ENCODE results near the gene ANKS1B.
A peak's percentile ranks its signal among the peaks of the same experiment; 100 is the strongest.

ANKS1B gene

DNA sequence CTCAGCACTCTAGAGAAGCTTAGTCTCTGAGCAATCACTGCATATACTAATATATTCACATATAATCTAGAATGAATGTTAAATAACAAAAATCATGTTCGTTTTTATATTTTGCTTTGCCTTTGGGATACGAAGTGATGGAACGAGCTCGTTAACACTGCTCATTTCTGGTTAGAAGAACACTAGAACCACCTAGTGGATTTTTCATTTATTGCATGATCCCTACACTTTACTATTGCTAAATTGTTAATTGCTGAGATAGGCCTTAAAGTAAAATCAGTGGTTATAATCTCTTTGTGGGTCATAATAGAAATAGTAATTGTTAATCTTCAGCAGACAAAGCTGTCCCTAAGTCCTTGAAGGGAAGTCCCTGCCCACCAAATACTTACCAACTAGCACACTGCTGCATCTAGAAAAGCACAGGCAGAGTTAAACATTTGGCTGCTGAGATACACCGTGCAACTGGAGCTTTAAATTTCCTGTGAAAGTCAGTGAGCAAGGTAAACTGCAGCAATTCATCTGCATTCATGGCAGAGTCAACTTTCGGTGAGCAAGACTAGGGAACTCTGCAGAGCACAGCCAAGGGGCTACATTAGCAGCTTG lies 985.9 kb downstream of the ANKS1B start:
- Histone ChIP-seq H3K79me2 (ENCODE audit: insufficient read depth, low read depth) (no peaks in the 10 kb centered on the region), H3K4me3 (IDR thresholded peaks at IDR 0.05; ENCODE audit: insufficient read depth, low read depth, low read length) (no peak overlapping the region), H3K36me3 (ENCODE audit: insufficient read depth) (no peaks in the 10 kb centered on the region), H3K27me3 (ENCODE audit: insufficient read depth, low read depth) (no peaks in the 10 kb centered on the region), H3K27ac (no peak overlapping the region), H3K9ac (no peak overlapping the region), H3K4me1 (ENCODE audit: low read depth, poor library complexity, severe bottlenecking) (no peaks in the 10 kb centered on the region), H2AFZ (ENCODE audit: low read depth) (no peak overlapping the region), H3K4me2 (no peak overlapping the region), H4K20me1 (ENCODE audit: insufficient read depth) (no peaks in the 10 kb centered on the region)
- TF ChIP-seq, protein P1, sequence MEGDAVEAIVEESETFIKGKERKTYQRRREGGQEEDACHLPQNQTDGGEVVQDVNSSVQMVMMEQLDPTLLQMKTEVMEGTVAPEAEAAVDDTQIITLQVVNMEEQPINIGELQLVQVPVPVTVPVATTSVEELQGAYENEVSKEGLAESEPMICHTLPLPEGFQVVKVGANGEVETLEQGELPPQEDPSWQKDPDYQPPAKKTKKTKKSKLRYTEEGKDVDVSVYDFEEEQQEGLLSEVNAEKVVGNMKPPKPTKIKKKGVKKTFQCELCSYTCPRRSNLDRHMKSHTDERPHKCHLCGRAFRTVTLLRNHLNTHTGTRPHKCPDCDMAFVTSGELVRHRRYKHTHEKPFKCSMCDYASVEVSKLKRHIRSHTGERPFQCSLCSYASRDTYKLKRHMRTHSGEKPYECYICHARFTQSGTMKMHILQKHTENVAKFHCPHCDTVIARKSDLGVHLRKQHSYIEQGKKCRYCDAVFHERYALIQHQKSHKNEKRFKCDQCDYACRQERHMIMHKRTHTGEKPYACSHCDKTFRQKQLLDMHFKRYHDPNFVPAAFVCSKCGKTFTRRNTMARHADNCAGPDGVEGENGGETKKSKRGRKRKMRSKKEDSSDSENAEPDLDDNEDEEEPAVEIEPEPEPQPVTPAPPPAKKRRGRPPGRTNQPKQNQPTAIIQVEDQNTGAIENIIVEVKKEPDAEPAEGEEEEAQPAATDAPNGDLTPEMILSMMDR (conservative IDR thresholded peaks at IDR 0.05; ENCODE audit: low read depth, low read length) = peak; percentile 75

DNA sequence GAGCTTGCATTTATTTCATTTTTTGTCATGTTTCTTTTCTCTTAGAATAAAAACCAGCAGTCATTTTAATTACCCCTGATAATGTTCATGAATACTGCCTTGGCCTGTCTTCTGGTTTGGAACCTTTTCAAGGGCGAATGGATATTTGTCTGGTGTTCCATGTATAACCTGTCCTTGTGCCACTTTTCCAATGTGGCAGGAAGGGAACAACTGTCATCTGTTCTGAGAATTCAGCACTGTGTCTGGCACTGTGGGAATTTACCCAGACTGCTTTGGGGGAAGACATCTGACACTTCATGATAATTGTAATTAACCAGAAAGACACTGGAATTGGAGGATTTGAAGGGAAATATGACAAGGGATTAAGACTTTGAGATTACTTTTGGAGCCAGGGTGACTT lies 986.8 kb downstream of the ANKS1B start:
- Histone ChIP-seq H4K20me1 (ENCODE audit: insufficient read depth) (no peaks in the 10 kb centered on the region), H3K27me3 (ENCODE audit: insufficient read depth, low read depth) (no peaks in the 10 kb centered on the region), H3K36me3 (ENCODE audit: insufficient read depth) (no peaks in the 10 kb centered on the region), H3K9ac (no peak overlapping the region), H3K4me3 (IDR thresholded peaks at IDR 0.05; ENCODE audit: insufficient read depth, low read depth, low read length) (no peak overlapping the region), H3K79me2 (ENCODE audit: insufficient read depth, low read depth) (no peaks in the 10 kb centered on the region), H3K4me2 (no peak overlapping the region), H3K4me1 (ENCODE audit: low read depth, poor library complexity, severe bottlenecking) (no peaks in the 10 kb centered on the region), H3K27ac (no peak overlapping the region), H2AFZ (ENCODE audit: low read depth) (no peak overlapping the region)
- TF ChIP-seq, protein P1 (conservative IDR thresholded peaks at IDR 0.05; ENCODE audit: low read depth, low read length) = no peak

DNA sequence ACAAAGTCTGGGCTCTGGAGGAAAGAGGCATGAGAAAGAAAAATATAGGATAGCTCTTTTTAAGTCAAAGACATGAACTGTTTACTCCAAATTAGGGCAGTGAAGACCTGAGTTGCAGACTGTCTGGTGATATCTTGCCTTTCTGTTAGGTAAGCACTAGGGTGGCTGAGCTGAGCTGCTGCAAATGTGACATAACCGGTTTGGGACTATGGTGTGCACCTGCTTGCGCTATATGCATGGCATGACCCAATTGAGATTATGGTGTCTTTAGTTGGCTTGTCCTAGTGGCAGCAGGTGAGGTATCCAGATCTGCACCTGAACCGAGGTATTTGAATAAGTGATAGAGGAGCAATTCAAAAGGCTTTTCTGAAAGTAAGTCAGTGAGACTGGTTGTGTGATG lies 994.1 kb downstream of the ANKS1B start:
- no peak overlapping the region for H2AFZ ChIP-seq (ENCODE audit: low read depth)
- no peaks in the 10 kb centered on the region for H3K4me1 ChIP-seq (ENCODE audit: low read depth, poor library complexity, severe bottlenecking)
- no peak overlapping the region for H3K4me3 ChIP-seq (IDR thresholded peaks at IDR 0.05; ENCODE audit: insufficient read depth, low read depth, low read length)
- no peaks in the 10 kb centered on the region for H3K36me3 ChIP-seq (ENCODE audit: insufficient read depth)
- H4K20me1 ChIP-seq (ENCODE audit: insufficient read depth) = no peaks in the 10 kb centered on the region
- H3K27ac ChIP-seq = no peak overlapping the region
- no peak overlapping the region for H3K4me2 ChIP-seq
- TF ChIP-seq, protein P1 (conservative IDR thresholded peaks at IDR 0.05; ENCODE audit: low read depth, low read length) = no peak
- no peaks in the 10 kb centered on the region for H3K27me3 ChIP-seq (ENCODE audit: insufficient read depth, low read depth)
- H3K9ac ChIP-seq = no peak overlapping the region
- H3K79me2 ChIP-seq (ENCODE audit: insufficient read depth, low read depth) = no peaks in the 10 kb centered on the region

DNA sequence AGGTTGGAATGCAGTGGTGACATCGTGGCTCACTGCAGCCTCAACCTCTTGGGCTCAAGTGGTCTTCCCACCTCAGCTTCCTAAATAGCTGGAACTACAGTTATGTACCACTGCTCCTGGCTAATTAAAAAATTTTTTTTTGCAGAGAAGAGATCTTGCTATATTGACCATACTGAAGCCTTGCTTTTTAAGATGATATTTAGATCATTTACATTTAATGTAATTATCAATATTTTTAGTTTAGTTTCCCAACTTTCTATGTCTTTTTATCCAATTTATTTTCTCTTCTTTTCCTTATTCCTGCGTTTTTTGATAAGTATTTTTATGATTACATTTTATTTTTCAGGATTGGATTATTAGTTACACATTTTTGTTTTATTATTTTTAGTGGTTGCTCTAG lies 999.6 kb downstream of the ANKS1B start:
- no peak overlapping the region for H3K4me3 ChIP-seq (IDR thresholded peaks at IDR 0.05; ENCODE audit: insufficient read depth, low read depth, low read length)
- peaks cover 18% of the 10 kb centered on the region for H3K4me1 ChIP-seq (ENCODE audit: low read depth, poor library complexity, severe bottlenecking)
- H3K4me2 ChIP-seq = no peak overlapping the region
- H3K79me2 ChIP-seq (ENCODE audit: insufficient read depth, low read depth) = no peaks in the 10 kb centered on the region
- H3K27me3 ChIP-seq (ENCODE audit: insufficient read depth, low read depth) = no peaks in the 10 kb centered on the region
- H3K36me3 ChIP-seq (ENCODE audit: insufficient read depth) = no peaks in the 10 kb centered on the region
- H3K27ac ChIP-seq = no peak overlapping the region
- no peaks in the 10 kb centered on the region for H4K20me1 ChIP-seq (ENCODE audit: insufficient read depth)
- no peak overlapping the region for H3K9ac ChIP-seq
- TF ChIP-seq, protein P1 (conservative IDR thresholded peaks at IDR 0.05; ENCODE audit: low read depth, low read length) = no peak
- no peak overlapping the region for H2AFZ ChIP-seq (ENCODE audit: low read depth)
